Retinal pigment epithelial cell (primary cell): Measurements from ENCODE around the gene ZNF330.

Experiments used
- DNase-seq: peaks from one replicate; pipeline ENCODE4 v3.0.0-alpha.2; 2010; ENCODE audit warnings: low read depth
- H3K4me3 ChIP-seq: 2 replicates; pipeline ENCODE4 v1.5.1; 2011; ENCODE audit warnings: mild to moderate bottlenecking, low read length, control low read depth, moderate library complexity
- TF ChIP-seq, protein P1 (sequence below): conservative IDR thresholded peaks from 2 replicates; pipeline ENCODE4 v1.5.1; 2011; ENCODE audit warnings: low read depth, low read length, control low read depth, inconsistent platforms

ZNF330 gene

GRCh38 chr4:141192564-141192963, 28.1 kb upstream of the ZNF330 start:
- DNase-seq = no peak
- no peak overlapping the region for H3K4me3 ChIP-seq
- TF ChIP-seq, protein P1, sequence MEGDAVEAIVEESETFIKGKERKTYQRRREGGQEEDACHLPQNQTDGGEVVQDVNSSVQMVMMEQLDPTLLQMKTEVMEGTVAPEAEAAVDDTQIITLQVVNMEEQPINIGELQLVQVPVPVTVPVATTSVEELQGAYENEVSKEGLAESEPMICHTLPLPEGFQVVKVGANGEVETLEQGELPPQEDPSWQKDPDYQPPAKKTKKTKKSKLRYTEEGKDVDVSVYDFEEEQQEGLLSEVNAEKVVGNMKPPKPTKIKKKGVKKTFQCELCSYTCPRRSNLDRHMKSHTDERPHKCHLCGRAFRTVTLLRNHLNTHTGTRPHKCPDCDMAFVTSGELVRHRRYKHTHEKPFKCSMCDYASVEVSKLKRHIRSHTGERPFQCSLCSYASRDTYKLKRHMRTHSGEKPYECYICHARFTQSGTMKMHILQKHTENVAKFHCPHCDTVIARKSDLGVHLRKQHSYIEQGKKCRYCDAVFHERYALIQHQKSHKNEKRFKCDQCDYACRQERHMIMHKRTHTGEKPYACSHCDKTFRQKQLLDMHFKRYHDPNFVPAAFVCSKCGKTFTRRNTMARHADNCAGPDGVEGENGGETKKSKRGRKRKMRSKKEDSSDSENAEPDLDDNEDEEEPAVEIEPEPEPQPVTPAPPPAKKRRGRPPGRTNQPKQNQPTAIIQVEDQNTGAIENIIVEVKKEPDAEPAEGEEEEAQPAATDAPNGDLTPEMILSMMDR = no peak

GRCh38 chr4:141193516-141194034, 27.1 kb upstream of the ZNF330 start:
- no peak for DNase-seq
- TF ChIP-seq, protein P1 = no peak
- H3K4me3 ChIP-seq = no peak overlapping the region

DNA sequence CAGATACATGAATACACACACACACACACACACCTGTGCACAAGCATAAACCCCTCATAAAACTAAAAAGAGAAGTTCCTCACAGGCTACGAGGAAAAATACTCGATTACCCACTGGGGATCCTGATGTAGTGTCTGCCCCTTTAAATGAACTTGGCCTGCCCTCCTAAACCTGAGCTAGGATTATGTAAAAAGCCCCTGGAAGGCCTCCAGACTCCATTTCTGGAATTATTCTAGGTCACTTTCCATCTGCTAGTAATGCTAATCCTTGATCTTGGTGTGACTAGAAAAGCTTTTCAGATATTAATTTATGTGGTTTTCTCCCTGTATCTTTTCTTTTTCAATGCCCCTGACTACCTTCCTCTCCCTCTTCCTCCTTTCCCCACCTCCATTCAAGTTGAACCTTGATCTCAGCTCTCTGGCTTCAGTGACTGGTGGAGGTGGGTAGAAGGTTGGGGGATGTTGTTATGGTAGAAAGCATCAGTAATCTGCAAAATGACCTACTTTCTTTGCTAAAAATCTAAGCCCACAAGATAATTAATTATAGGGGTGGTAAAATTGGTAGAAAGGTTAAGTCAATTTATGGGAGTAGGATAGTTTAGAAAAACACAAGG, 25.5 kb upstream of the ZNF330 start:
- TF ChIP-seq, protein P1 = no peak
- H3K4me3 ChIP-seq = no peak overlapping the region
- DNase-seq = peak; percentile 57

GRCh38 chr4:141196227-141196933, 24.3 kb upstream of the ZNF330 start:
- DNase-seq = no peak
- TF ChIP-seq, protein P1 = no peak
- no peak overlapping the region for H3K4me3 ChIP-seq

DNA sequence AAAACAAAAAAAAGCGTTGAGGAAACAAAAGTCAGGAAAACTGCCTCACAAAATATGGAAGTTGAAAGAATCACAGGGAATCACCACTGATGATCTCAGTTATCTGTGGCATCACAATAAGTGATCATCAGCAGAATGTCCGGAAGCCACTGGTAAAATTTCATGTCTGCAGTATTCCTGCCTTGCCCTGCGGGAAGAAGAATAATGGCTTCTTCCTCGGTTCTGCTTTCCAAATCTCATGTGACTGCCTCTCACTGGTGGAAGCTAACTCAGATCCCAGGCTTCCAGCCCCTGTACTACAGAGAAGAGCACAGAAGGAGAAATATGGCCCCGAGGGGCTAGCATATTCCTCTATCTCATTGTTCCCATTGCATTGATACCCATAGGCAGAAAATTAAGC, 12.7 kb upstream of the ZNF330 start:
- DNase-seq = no peak
- TF ChIP-seq, protein P1 = no peak
- no peak overlapping the region for H3K4me3 ChIP-seq

- TF ChIP-seq, protein P1 = no peak
- H3K4me3 ChIP-seq = no peak overlapping the region
- DNase-seq = no peak
These were observed 10.5 kb upstream of the ZNF330 start for GRCh38 chr4:141210168-141210567.

DNA sequence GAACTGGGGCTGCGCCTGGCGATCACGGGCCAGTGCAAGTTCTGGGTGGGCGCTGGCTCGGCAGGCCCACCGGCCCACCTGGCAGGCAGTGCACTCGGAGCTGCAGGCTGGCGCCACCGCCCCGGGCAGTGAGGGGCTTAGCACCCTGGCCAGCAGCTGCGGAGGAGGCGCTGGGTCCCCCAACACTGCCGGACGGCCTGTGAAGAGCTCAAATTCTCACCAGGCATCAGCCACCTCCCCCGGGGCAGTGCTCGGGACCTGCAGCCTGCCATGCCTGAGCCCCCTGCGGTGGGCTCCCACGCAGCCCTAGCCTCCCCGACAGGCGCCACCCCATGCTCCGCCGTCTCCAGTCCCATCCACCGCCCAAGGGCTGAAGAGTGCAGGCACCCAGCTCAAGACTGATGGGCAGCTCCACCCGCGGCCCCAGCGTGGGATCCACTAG, 7.1 kb upstream of the ZNF330 start:
- TF ChIP-seq, protein P1 = no peak
- H3K4me3 ChIP-seq = no peak overlapping the region
- no peak for DNase-seq
